A549 (cell line): ENCODE results near the gene GALNT14.

ENCODE experiments used
- CTCF ChIP-seq: fragments of >200 bp; sonication (Bioruptor Twin); formaldehyde crosslinking; IDR thresholded peaks from 3 replicates; pipeline ENCODE4 v1.5.1; 2016
- FOSL2 ChIP-seq, 2 experiments: fragments of 450-650 bp in 1 of 2; fragments of >200 bp in 1 of 2; sonication (Bioruptor Twin) in 1 of 2; formaldehyde crosslinking; IDR thresholded peaks; 2 replicates each; pipeline versions ENCODE4 v1.5.0 to v1.6.1; 2016 to 2020; ENCODE audit warnings: mild to moderate bottlenecking in 1 of 2, moderate library complexity in 1 of 2
- RNF2 ChIP-seq: fragments of 200-600 bp; sonication (generic); IDR thresholded peaks from 2 replicates; pipeline ENCODE4 v1.6.1; 2016; ENCODE audit warnings: low read depth, mild to moderate bottlenecking, antibody characterized with exemption, moderate library complexity, borderline replicate concordance

- no peak for TF ChIP-seq CTCF
- TF ChIP-seq FOSL2 (IDR thresholded peaks at IDR 0.05): no peak
- TF ChIP-seq FOSL2 (CRISPR knock-in tag; IDR thresholded peaks at IDR 0.05): no peak
- no peak for TF ChIP-seq RNF2
These were observed 50.7 kb downstream of the GALNT14 start for GRCh38 chr2:31087491-31087890.
